C4-2B (cell line): ENCODE results near the gene STPG3.

Experiments
- CTCF ChIP-seq: fragments of 450-650 bp; conservative IDR thresholded peaks from 2 replicates; pipeline ENCODE4 v1.5.1; 2017; ENCODE audit warnings: mild to moderate bottlenecking
- ZFX ChIP-seq: fragments of 450-650 bp; IDR thresholded peaks from 2 replicates; pipeline ENCODE4 v1.6.1; 2017

GRCh38 chr9:137262909-137263285, 11.8 kb downstream of the STPG3 start:
- TF ChIP-seq CTCF (no peak), ZFX (no peak)
